HepG2 (cell line): ENCODE measurements around the gene ESPN. TPM values are rescaled to one million over a fixed set of nuclear protein-coding genes. Genes with fewer than 3 reads are reported as not detected.
A peak's percentile ranks its signal among the peaks of the same experiment; 100 is the strongest.

Source experiments
- CBFB ChIP-seq: sonication (generic); formaldehyde crosslinking; IDR thresholded peaks from 2 replicates; pipeline ENCODE4 v1.4.0; 2020; ENCODE audit warnings: missing genetic modification reagents
- GATAD1 ChIP-seq: IDR thresholded peaks from 2 replicates; pipeline ENCODE4 v1.6.1; 2016; ENCODE audit warnings: missing genetic modification reagents, missing compliant biosample characterization
- HNRNPLL ChIP-seq: fragments of 200-400 bp; formaldehyde crosslinking; IDR thresholded peaks from 2 replicates; pipeline ENCODE4 v1.6.1; 2017; ENCODE audit warnings: mild to moderate bottlenecking, low read depth, low read length; ENCODE audit not compliant: poor library complexity, severe bottlenecking
- KLF11 ChIP-seq: IDR thresholded peaks from 2 replicates; pipeline ENCODE4 v1.6.1; 2016; ENCODE audit warnings: missing compliant biosample characterization
- MIER2 ChIP-seq: IDR thresholded peaks from 2 replicates; pipeline ENCODE4 v1.6.1; 2016; ENCODE audit warnings: missing biosample characterization, missing genetic modification reagents
- NPAS2 ChIP-seq: sonication (generic); formaldehyde crosslinking; IDR thresholded peaks from 2 replicates; pipeline ENCODE4 v1.8.0; 2022; ENCODE audit warnings: mild to moderate bottlenecking, missing genetic modification reagents, borderline replicate concordance
- RBAK ChIP-seq: sonication (generic); formaldehyde crosslinking; IDR thresholded peaks from 2 replicates; pipeline ENCODE4 v1.5.1; 2020; ENCODE audit warnings: mild to moderate bottlenecking, missing genetic modification reagents
- ZNF17 ChIP-seq: sonication (generic); formaldehyde crosslinking; IDR thresholded peaks from 2 replicates; pipeline ENCODE4 v1.5.0; 2020; ENCODE audit warnings: mild to moderate bottlenecking, missing genetic modification reagents
- ZNF331 ChIP-seq: sonication (generic); formaldehyde crosslinking; IDR thresholded peaks from 2 replicates; pipeline ENCODE4 v1.4.0; 2020; ENCODE audit warnings: missing genetic modification reagents
- ZNF549 ChIP-seq: sonication (generic); formaldehyde crosslinking; IDR thresholded peaks from 2 replicates; pipeline ENCODE4 v1.5.0; 2020; ENCODE audit warnings: missing genetic modification reagents
- ZNF570 ChIP-seq: sonication (generic); formaldehyde crosslinking; IDR thresholded peaks from 2 replicates; pipeline ENCODE4 v1.4.0; 2020; ENCODE audit warnings: mild to moderate bottlenecking, missing genetic modification reagents, borderline replicate concordance
- ZNF607 ChIP-seq: sonication (generic); formaldehyde crosslinking; IDR thresholded peaks from 2 replicates; pipeline ENCODE4 v1.5.1; 2020; ENCODE audit warnings: missing genetic modification reagents, mild to moderate bottlenecking, borderline replicate concordance
- ZNF879 ChIP-seq: sonication (generic); formaldehyde crosslinking; IDR thresholded peaks from 2 replicates; pipeline ENCODE4 v1.8.1; 2023; ENCODE audit warnings: missing genetic modification reagents
- ZSCAN31 ChIP-seq: sonication (generic); formaldehyde crosslinking; IDR thresholded peaks from 2 replicates; pipeline ENCODE4 v1.5.0; 2020; ENCODE audit warnings: low read depth, mild to moderate bottlenecking, missing genetic modification reagents
- polyA plus RNA-seq, 8 experiments: library from polyadenylated mRNA; depleted of rRNA in 3 of 8; stranded (reverse) in 7 of 8; unstranded in 1 of 8; fragments of >200 nt; fragmentation: Illumina TruSeq in 4 of 8; extraction: Trizol in 4 of 8; gene quantifications; 2 replicates each; pipeline versions ENCODE4 v1.2.1 to v1.2.3, GENCODE V29; 2011 to 2016; ENCODE audit warnings: low read depth in 4 of 8, missing spikeins in 1 of 8, mixed read lengths in 1 of 8; ENCODE audit not compliant: insufficient read depth in 1 of 8
- total RNA-seq, 5 experiments: library from RNA; depleted of rRNA; stranded (reverse); fragments of >200 nt; fragmentation: Illumina TruSeq; extraction: Trizol; gene quantifications; 2 replicates each; pipeline ENCODE4 v1.2.3, GENCODE V29; 2016; ENCODE audit warnings: low read depth in 1 of 5
- TF ChIP-seq, protein P1 (sequence below): fragments of 450-650 bp; IDR thresholded peaks from 2 replicates; pipeline ENCODE4 v1.6.1; 2017; ENCODE audit warnings: mild to moderate bottlenecking
- TF ChIP-seq, protein P2 (sequence below): sonication (generic); formaldehyde crosslinking; IDR thresholded peaks from 2 replicates; pipeline ENCODE4 v1.4.0; 2020; ENCODE audit warnings: missing genetic modification reagents, mild to moderate bottlenecking, borderline replicate concordance
- TF ChIP-seq, protein P3 (sequence below): IDR thresholded peaks from 2 replicates; pipeline ENCODE4 v1.6.1; 2016; ENCODE audit warnings: mild to moderate bottlenecking
- TF ChIP-seq, protein P4 (sequence below): sonication (generic); formaldehyde crosslinking; IDR thresholded peaks from 2 replicates; pipeline ENCODE4 v1.5.0; 2020; ENCODE audit warnings: mild to moderate bottlenecking, missing genetic modification reagents, moderate library complexity
- TF ChIP-seq, protein P5 (sequence below): sonication (generic); formaldehyde crosslinking; IDR thresholded peaks from 2 replicates; pipeline ENCODE4 v1.9.0; 2021; ENCODE audit warnings: missing genetic modification reagents, borderline replicate concordance
- TF ChIP-seq, protein P6 (sequence below): sonication (generic); formaldehyde crosslinking; IDR thresholded peaks from 2 replicates; pipeline ENCODE4 v1.5.0; 2020; ENCODE audit warnings: missing genetic modification reagents

ESPN gene
- total and polyA plus RNA-seq, 2 of the 13 experiments (the other 11 are each of a cell fraction or from before 2014, with no cell fraction given), result 48.6 to 54.2 TPM

DNA sequence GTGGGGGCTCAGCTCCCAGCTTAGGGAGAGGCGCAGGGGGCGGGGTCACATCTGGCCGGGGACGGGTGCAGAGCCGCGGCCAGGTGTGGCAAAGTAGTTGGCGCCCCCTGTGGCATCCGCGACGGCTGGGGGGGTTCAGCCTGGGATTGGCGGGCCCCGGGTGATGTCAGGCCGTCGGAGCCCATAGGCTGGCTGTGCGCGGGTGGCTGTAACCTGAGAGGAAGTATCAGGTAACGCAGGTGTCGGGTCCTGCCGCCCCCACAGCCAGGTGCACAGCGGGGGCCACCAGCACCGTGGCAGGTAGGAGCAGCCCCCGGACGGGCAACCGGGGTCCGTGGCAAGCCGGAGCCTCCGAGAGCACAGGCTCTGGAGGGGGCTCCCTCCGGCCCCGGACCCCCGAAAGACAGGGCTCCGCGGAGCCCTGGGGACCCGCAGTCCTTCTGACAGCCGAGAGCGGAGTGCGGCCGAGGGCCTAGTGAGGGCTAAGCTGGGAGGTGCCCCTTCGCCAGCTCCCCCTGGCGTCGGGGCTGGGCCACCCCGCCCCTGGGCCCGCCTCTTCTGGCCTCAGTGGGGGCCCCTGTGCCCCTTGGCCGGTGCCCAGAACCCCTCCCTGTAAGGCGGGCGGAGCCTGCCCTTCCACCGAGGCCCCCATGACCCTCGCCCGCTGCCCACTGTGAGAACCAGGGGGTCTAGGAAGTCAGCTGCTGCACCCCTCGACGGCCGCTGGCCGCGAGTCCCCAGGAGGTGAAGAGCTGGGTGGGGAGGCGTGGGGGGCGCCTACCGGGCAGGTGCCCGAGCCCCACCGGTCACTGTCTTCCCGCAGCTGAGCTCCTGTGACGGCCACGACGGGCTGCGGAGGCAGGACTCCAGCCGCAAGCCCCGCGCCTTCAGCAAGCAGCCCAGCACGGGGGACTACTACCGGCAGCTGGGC, 23.5 kb downstream of the ESPN start (continued):
- TF ChIP-seq ZNF879, result no peak; the same call in 1 of the 2 replicates
- TF ChIP-seq, protein P1, sequence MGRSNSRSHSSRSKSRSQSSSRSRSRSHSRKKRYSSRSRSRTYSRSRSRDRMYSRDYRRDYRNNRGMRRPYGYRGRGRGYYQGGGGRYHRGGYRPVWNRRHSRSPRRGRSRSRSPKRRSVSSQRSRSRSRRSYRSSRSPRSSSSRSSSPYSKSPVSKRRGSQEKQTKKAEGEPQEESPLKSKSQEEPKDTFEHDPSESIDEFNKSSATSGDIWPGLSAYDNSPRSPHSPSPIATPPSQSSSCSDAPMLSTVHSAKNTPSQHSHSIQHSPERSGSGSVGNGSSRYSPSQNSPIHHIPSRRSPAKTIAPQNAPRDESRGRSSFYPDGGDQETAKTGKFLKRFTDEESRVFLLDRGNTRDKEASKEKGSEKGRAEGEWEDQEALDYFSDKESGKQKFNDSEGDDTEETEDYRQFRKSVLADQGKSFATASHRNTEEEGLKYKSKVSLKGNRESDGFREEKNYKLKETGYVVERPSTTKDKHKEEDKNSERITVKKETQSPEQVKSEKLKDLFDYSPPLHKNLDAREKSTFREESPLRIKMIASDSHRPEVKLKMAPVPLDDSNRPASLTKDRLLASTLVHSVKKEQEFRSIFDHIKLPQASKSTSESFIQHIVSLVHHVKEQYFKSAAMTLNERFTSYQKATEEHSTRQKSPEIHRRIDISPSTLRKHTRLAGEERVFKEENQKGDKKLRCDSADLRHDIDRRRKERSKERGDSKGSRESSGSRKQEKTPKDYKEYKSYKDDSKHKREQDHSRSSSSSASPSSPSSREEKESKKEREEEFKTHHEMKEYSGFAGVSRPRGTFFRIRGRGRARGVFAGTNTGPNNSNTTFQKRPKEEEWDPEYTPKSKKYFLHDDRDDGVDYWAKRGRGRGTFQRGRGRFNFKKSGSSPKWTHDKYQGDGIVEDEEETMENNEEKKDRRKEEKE, result no peak
- TF ChIP-seq, protein P2, sequence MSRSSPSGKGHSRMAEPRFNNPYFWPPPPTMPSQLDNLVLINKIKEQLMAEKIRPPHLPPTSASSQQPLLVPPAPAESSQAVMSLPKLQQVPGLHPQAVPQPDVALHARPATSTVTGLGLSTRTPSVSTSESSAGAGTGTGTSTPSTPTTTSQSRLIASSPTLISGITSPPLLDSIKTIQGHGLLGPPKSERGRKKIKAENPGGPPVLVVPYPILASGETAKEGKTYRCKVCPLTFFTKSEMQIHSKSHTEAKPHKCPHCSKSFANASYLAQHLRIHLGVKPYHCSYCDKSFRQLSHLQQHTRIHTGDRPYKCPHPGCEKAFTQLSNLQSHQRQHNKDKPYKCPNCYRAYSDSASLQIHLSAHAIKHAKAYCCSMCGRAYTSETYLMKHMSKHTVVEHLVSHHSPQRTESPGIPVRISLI (CRISPR knock-in tag), result no peak
- TF ChIP-seq ZNF331 (CRISPR knock-in tag), result peak; percentile 10; the same call in 1 of the 2 replicates
- no peak for TF ChIP-seq ZNF17
- no peak for TF ChIP-seq ZNF570
- TF ChIP-seq, protein P3, sequence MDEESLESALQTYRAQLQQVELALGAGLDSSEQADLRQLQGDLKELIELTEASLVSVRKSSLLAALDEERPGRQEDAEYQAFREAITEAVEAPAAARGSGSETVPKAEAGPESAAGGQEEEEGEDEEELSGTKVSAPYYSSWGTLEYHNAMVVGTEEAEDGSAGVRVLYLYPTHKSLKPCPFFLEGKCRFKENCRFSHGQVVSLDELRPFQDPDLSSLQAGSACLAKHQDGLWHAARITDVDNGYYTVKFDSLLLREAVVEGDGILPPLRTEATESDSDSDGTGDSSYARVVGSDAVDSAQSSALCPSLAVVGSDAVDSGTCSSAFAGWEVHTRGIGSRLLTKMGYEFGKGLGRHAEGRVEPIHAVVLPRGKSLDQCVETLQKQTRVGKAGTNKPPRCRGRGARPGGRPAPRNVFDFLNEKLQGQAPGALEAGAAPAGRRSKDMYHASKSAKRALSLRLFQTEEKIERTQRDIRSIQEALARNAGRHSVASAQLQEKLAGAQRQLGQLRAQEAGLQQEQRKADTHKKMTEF (CRISPR knock-in tag), result peak; percentile 60; the same call in 1 of the 2 replicates
- peak; percentile 52 for TF ChIP-seq HNRNPLL
- TF ChIP-seq ZNF607 (CRISPR knock-in tag), result no peak
- TF ChIP-seq MIER2, result no peak
- TF ChIP-seq RBAK, result no peak
- 0 out of 2 replicates have a peak, but pooled peaks have one; percentile 17 for TF ChIP-seq ZSCAN31 (CRISPR knock-in tag)
- no peak for TF ChIP-seq NPAS2 (CRISPR knock-in tag)
- TF ChIP-seq GATAD1 (CRISPR knock-in tag), result no peak
- TF ChIP-seq, protein P4, sequence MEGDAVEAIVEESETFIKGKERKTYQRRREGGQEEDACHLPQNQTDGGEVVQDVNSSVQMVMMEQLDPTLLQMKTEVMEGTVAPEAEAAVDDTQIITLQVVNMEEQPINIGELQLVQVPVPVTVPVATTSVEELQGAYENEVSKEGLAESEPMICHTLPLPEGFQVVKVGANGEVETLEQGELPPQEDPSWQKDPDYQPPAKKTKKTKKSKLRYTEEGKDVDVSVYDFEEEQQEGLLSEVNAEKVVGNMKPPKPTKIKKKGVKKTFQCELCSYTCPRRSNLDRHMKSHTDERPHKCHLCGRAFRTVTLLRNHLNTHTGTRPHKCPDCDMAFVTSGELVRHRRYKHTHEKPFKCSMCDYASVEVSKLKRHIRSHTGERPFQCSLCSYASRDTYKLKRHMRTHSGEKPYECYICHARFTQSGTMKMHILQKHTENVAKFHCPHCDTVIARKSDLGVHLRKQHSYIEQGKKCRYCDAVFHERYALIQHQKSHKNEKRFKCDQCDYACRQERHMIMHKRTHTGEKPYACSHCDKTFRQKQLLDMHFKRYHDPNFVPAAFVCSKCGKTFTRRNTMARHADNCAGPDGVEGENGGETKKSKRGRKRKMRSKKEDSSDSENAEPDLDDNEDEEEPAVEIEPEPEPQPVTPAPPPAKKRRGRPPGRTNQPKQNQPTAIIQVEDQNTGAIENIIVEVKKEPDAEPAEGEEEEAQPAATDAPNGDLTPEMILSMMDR (CRISPR knock-in tag), result peak; percentile 68
- TF ChIP-seq, protein P5, sequence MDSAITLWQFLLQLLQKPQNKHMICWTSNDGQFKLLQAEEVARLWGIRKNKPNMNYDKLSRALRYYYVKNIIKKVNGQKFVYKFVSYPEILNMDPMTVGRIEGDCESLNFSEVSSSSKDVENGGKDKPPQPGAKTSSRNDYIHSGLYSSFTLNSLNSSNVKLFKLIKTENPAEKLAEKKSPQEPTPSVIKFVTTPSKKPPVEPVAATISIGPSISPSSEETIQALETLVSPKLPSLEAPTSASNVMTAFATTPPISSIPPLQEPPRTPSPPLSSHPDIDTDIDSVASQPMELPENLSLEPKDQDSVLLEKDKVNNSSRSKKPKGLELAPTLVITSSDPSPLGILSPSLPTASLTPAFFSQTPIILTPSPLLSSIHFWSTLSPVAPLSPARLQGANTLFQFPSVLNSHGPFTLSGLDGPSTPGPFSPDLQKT (CRISPR knock-in tag), result no peak
- no peak for TF ChIP-seq CBFB
- TF ChIP-seq, protein P6, sequence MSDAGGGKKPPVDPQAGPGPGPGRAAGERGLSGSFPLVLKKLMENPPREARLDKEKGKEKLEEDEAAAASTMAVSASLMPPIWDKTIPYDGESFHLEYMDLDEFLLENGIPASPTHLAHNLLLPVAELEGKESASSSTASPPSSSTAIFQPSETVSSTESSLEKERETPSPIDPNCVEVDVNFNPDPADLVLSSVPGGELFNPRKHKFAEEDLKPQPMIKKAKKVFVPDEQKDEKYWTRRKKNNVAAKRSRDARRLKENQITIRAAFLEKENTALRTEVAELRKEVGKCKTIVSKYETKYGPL (CRISPR knock-in tag), result no peak
- TF ChIP-seq ZNF549 (CRISPR knock-in tag), result no peak
- no peak for TF ChIP-seq KLF11 (CRISPR knock-in tag)
